ENCODE measurements around the gene PADI2. TPM values are rescaled to one million over a fixed set of nuclear protein-coding genes. Genes with fewer than 3 reads are reported as not detected.

The PADI2 gene
- total and polyA plus RNA-seq, 2 of the 8 experiments (the other 6 are each of a cell fraction or from before 2014, with no cell fraction given) = 1.6 to 7.5 TPM

DNA sequence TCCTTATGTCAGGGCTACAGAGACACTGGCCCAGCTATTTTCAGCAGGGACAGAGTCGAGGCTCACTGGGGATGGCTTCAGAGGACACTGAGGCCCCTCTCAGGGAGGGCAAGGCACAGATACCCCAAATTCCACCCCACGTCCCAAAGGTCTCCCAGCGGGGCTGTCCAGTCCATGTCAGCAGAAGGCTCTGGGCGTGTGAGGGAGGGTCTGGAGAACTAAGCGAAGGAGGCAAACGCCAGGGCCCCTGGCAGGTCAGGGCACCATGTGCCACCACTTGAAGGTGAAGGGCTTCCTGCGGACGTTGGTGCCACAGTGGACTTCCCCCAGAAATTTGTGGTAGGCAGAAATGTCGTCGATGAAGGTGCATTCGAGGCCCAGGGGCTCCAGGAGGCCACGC is 50.5 kb downstream of the PADI2 start (continued):
- TF ChIP-seq, protein P1, sequence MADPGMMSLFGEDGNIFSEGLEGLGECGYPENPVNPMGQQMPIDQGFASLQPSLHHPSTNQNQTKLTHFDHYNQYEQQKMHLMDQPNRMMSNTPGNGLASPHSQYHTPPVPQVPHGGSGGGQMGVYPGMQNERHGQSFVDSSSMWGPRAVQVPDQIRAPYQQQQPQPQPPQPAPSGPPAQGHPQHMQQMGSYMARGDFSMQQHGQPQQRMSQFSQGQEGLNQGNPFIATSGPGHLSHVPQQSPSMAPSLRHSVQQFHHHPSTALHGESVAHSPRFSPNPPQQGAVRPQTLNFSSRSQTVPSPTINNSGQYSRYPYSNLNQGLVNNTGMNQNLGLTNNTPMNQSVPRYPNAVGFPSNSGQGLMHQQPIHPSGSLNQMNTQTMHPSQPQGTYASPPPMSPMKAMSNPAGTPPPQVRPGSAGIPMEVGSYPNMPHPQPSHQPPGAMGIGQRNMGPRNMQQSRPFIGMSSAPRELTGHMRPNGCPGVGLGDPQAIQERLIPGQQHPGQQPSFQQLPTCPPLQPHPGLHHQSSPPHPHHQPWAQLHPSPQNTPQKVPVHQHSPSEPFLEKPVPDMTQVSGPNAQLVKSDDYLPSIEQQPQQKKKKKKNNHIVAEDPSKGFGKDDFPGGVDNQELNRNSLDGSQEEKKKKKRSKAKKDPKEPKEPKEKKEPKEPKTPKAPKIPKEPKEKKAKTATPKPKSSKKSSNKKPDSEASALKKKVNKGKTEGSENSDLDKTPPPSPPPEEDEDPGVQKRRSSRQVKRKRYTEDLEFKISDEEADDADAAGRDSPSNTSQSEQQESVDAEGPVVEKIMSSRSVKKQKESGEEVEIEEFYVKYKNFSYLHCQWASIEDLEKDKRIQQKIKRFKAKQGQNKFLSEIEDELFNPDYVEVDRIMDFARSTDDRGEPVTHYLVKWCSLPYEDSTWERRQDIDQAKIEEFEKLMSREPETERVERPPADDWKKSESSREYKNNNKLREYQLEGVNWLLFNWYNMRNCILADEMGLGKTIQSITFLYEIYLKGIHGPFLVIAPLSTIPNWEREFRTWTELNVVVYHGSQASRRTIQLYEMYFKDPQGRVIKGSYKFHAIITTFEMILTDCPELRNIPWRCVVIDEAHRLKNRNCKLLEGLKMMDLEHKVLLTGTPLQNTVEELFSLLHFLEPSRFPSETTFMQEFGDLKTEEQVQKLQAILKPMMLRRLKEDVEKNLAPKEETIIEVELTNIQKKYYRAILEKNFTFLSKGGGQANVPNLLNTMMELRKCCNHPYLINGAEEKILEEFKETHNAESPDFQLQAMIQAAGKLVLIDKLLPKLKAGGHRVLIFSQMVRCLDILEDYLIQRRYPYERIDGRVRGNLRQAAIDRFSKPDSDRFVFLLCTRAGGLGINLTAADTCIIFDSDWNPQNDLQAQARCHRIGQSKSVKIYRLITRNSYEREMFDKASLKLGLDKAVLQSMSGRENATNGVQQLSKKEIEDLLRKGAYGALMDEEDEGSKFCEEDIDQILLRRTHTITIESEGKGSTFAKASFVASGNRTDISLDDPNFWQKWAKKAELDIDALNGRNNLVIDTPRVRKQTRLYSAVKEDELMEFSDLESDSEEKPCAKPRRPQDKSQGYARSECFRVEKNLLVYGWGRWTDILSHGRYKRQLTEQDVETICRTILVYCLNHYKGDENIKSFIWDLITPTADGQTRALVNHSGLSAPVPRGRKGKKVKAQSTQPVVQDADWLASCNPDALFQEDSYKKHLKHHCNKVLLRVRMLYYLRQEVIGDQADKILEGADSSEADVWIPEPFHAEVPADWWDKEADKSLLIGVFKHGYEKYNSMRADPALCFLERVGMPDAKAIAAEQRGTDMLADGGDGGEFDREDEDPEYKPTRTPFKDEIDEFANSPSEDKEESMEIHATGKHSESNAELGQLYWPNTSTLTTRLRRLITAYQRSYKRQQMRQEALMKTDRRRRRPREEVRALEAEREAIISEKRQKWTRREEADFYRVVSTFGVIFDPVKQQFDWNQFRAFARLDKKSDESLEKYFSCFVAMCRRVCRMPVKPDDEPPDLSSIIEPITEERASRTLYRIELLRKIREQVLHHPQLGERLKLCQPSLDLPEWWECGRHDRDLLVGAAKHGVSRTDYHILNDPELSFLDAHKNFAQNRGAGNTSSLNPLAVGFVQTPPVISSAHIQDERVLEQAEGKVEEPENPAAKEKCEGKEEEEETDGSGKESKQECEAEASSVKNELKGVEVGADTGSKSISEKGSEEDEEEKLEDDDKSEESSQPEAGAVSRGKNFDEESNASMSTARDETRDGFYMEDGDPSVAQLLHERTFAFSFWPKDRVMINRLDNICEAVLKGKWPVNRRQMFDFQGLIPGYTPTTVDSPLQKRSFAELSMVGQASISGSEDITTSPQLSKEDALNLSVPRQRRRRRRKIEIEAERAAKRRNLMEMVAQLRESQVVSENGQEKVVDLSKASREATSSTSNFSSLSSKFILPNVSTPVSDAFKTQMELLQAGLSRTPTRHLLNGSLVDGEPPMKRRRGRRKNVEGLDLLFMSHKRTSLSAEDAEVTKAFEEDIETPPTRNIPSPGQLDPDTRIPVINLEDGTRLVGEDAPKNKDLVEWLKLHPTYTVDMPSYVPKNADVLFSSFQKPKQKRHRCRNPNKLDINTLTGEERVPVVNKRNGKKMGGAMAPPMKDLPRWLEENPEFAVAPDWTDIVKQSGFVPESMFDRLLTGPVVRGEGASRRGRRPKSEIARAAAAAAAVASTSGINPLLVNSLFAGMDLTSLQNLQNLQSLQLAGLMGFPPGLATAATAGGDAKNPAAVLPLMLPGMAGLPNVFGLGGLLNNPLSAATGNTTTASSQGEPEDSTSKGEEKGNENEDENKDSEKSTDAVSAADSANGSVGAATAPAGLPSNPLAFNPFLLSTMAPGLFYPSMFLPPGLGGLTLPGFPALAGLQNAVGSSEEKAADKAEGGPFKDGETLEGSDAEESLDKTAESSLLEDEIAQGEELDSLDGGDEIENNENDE (IDR thresholded peaks at IDR 0.05; ENCODE audit: insufficient replicate concordance, low read length) = no peak
- TF ChIP-seq HDAC2 (IDR thresholded peaks at IDR 0.05; ENCODE audit: borderline replicate concordance in 1 of 2, low read depth in 2 of 2, low read length in 2 of 2) (no peak), EGR1 (IDR thresholded peaks at IDR 0.05; ENCODE audit: borderline replicate concordance, low read depth, low read length) (no peak), POLR2AphosphoS5 (IDR thresholded peaks at IDR 0.05; ENCODE audit: low read depth, low read length) (no peak), MAFK (IDR thresholded peaks at IDR 0.05; ENCODE audit: low read depth, low read length) (no peak), SP4 (IDR thresholded peaks at IDR 0.05; ENCODE audit: low read length) (no peak), SP2 (IDR thresholded peaks at IDR 0.05; ENCODE audit: low read length) (no peak), BRCA1 (IDR thresholded peaks at IDR 0.05; ENCODE audit: low read depth, low read length) (no peak), NANOG (IDR thresholded peaks at IDR 0.05; ENCODE audit: insufficient read depth, low read depth, low read length, poor library complexity, severe bottlenecking) (no peak), ASH2L (IDR thresholded peaks at IDR 0.05; ENCODE audit: low read length) (no peak)
- TF ChIP-seq, protein P2, sequence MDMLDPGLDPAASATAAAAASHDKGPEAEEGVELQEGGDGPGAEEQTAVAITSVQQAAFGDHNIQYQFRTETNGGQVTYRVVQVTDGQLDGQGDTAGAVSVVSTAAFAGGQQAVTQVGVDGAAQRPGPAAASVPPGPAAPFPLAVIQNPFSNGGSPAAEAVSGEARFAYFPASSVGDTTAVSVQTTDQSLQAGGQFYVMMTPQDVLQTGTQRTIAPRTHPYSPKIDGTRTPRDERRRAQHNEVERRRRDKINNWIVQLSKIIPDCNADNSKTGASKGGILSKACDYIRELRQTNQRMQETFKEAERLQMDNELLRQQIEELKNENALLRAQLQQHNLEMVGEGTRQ (IDR thresholded peaks at IDR 0.05; ENCODE audit: low read length) = no peak
